ENCODE data around the gene SNRK. TPM values are rescaled to one million over a fixed set of nuclear protein-coding genes. Genes with fewer than 3 reads are reported as not detected.

The SNRK gene
- total and polyA plus RNA-seq, 2 of the 13 experiments (the other 11 are each of a cell fraction or from before 2014, with no cell fraction given) = 11.4 to 16.1 TPM

- TF ChIP-seq SOX6 (IDR thresholded peaks at IDR 0.05) (no peak), SOX6 (CRISPR knock-in tag; IDR thresholded peaks at IDR 0.05) (peak; percentile 24; the same call in 1 of the 2 replicates), PREB (CRISPR knock-in tag; IDR thresholded peaks at IDR 0.05) (no peak), PRPF4 (IDR thresholded peaks at IDR 0.05; ENCODE audit: low read depth, low read length, poor library complexity, severe bottlenecking) (no peak), AGO2 (optimal IDR thresholded peaks at IDR 0.05; ENCODE audit: low read depth, low read length) (no peak), STAT5B (CRISPR knock-in tag; IDR thresholded peaks at IDR 0.05) (no peak), SKI (IDR thresholded peaks at IDR 0.05; ENCODE audit: partially characterized antibody) (no peak), ZNF644 (CRISPR knock-in tag; IDR thresholded peaks at IDR 0.05; ENCODE audit: low read depth) (peak; percentile 54; the same call in 1 of the 2 replicates), GATAD2A (CRISPR knock-in tag; IDR thresholded peaks at IDR 0.05) (peak; percentile 59), EP300 (IDR thresholded peaks at IDR 0.05; ENCODE audit: low read depth in 2 of 2, low read length in 2 of 2) (0 out of 4 replicates have a peak, but pooled peaks of 1 of the 2 experiments have one; percentile 33), EP300 (CRISPR knock-in tag; IDR thresholded peaks at IDR 0.05; ENCODE audit: borderline replicate concordance) (no peak)
- TF ChIP-seq, protein P1, sequence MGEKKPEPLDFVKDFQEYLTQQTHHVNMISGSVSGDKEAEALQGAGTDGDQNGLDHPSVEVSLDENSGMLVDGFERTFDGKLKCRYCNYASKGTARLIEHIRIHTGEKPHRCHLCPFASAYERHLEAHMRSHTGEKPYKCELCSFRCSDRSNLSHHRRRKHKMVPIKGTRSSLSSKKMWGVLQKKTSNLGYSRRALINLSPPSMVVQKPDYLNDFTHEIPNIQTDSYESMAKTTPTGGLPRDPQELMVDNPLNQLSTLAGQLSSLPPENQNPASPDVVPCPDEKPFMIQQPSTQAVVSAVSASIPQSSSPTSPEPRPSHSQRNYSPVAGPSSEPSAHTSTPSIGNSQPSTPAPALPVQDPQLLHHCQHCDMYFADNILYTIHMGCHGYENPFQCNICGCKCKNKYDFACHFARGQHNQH (CRISPR knock-in tag; IDR thresholded peaks at IDR 0.05) = 0 out of 2 replicates have a peak, but pooled peaks have one; percentile 32
Observed at GRCh38 chr3:43288850-43289249, 2.5 kb downstream of the SNRK start (continued).

DNA sequence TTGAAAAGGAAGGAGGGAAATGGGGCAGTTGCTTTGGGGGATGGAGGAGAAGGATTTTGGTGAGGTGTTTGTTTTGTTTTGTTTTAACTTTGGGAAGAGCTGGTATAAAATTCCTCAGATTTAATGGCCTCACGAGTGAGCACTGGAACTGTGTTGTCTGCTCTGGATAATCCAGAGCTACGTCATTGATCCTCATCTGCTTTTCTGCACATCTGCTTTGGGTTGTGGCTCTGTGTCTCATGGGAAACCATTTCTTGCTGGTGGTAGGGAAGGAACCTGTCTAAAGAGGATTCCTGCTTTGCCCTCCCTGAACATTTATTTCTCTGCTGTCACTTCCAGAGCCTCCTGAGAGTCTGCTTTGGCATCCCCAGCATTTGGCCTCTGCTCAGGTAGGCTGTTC, 3.1 kb downstream of the SNRK start:
- peaks cover 64% of the 10 kb centered on the region for H3K4me1 ChIP-seq (ENCODE audit: insufficient read depth, low read length)
- peak overlapping the region; percentile 79 for H3K27ac ChIP-seq (ENCODE audit: extremely low read length, insufficient read depth, low read length)
- ATAC-seq (no peak), FAIRE-seq (no peak), DNase-seq (ENCODE audit: low spot score) (no peak)
- intact Hi-C loops (cut with micrococcal nuclease; ENCODE audit: unreplicated experiment) (loop anchor here (2.0 to 5.0 kb wide), 2 partner anchors 27 to 48 kb away; no protein-coding TSS in a partner anchor), in situ Hi-C loops (cut with HindIII; ENCODE audit: extremely low pct_ligation_motif_present, low pct_unique_long_range_greater_than_20kb) (no loop called here)
- TF ChIP-seq TMF1 (CRISPR knock-in tag; IDR thresholded peaks at IDR 0.05; ENCODE audit: low read depth) (no peak), ZNF12 (CRISPR knock-in tag; IDR thresholded peaks at IDR 0.05) (no peak), CHD2 (IDR thresholded peaks at IDR 0.05; ENCODE audit: low read depth, low read length) (no peak), TEF (CRISPR knock-in tag; IDR thresholded peaks at IDR 0.05) (no peak), RBFOX2 (IDR thresholded peaks at IDR 0.05; ENCODE audit: low read depth, low read length) (peak; percentile 54), ZNF484 (CRISPR knock-in tag; IDR thresholded peaks at IDR 0.05; ENCODE audit: borderline replicate concordance, low read depth) (no peak)
- H3K9ac ChIP-seq (ENCODE audit: insufficient read depth, low read depth, low read length) = peak overlapping the region; percentile 93; the same call in 1 of the 2 replicates
- no peak overlapping the region for H2AFZ ChIP-seq (ENCODE audit: low read length)
- peak overlapping the region; percentile 81 to 96 (median 94) for H3K4me3 ChIP-seq (replicated peaks in 1 of 3; ENCODE audit: insufficient read depth in 1 of 3, low read depth in 2 of 3, low read length in 3 of 3)
- ChIA-PET CTCF (ENCODE audit: low intra/inter-chr PET ratio, low total read pairs) (no interaction called here), POLR2A (no interaction called here)
- peak overlapping the region; percentile 92 for H3K4me2 ChIP-seq (ENCODE audit: low read depth, low read length)
- no peaks in the 10 kb centered on the region for H3K9me3 ChIP-seq (ENCODE audit: low read length)
- H3K36me3 ChIP-seq (replicated peaks in 1 of 2; ENCODE audit: control insufficient read depth in 1 of 2, insufficient read depth in 2 of 2, low read length in 2 of 2) = peaks cover 2 to 18% of the 10 kb centered on the region in 2 experiments; a peak in 3 of 5 replicates
- H3K27me3 ChIP-seq (ENCODE audit: control insufficient read depth in 1 of 2, insufficient read depth in 2 of 2, low read length in 2 of 2) = peaks cover 0 to 4% of the 10 kb centered on the region in 2 experiments; a peak in 2 of 5 replicates
- no TSS peak for BruUV-seq (replicated peaks)
- H3K79me2 ChIP-seq (ENCODE audit: insufficient read depth, low read length) = peaks cover 76% of the 10 kb centered on the region
- 46% methylated on average over 2 of the region's 2 CpGs for WGBS (ENCODE audit: low lambda C conversion rate)
- peaks cover 52% of the 10 kb centered on the region for H4K20me1 ChIP-seq (ENCODE audit: insufficient read depth, low read length)

Data from HepG2 (cell line).